HepG2 (cell line): ENCODE data around the gene CST11. TPM values are rescaled to one million over a fixed set of nuclear protein-coding genes. Genes with fewer than 3 reads are reported as not detected.

Source experiments
- AHR ChIP-seq: IDR thresholded peaks from 2 replicates; pipeline ENCODE4 v1.6.1; 2018; ENCODE audit warnings: missing genetic modification reagents, missing compliant biosample characterization
- BORCS8-MEF2B ChIP-seq: sonication (generic); formaldehyde crosslinking; IDR thresholded peaks from 2 replicates; pipeline ENCODE4 v1.8.0; 2022; ENCODE audit warnings: mild to moderate bottlenecking, missing genetic modification reagents
- GABPB1 ChIP-seq: IDR thresholded peaks from 2 replicates; pipeline ENCODE4 v1.6.1; 2016; ENCODE audit warnings: mild to moderate bottlenecking, missing genetic modification reagents, moderate library complexity, missing compliant biosample characterization
- KDM3A ChIP-seq: IDR thresholded peaks from 2 replicates; pipeline ENCODE4 v1.6.1; 2018; ENCODE audit warnings: low read depth, missing compliant biosample characterization
- MIXL1 ChIP-seq: IDR thresholded peaks from 2 replicates; pipeline ENCODE4 v1.6.1; 2016
- SMAD1 ChIP-seq: sonication (generic); formaldehyde crosslinking; IDR thresholded peaks from 2 replicates; pipeline ENCODE4 v1.4.0; 2020; ENCODE audit warnings: missing genetic modification reagents, low read depth, mild to moderate bottlenecking, borderline replicate concordance
- SMC3 ChIP-seq: IDR thresholded peaks from 2 replicates; pipeline ENCODE4 v1.6.1; 2011; ENCODE audit warnings: low read length, improper control_type of control experiment
- ZFX ChIP-seq: sonication (generic); formaldehyde crosslinking; IDR thresholded peaks from 2 replicates; pipeline ENCODE4 v1.4.0; 2020; ENCODE audit warnings: mild to moderate bottlenecking, low read depth, missing genetic modification reagents, moderate library complexity
- ZNF331 ChIP-seq: sonication (generic); formaldehyde crosslinking; IDR thresholded peaks from 2 replicates; pipeline ENCODE4 v1.4.0; 2020; ENCODE audit warnings: missing genetic modification reagents
- ZNF33A ChIP-seq: sonication (generic); formaldehyde crosslinking; IDR thresholded peaks from 2 replicates; pipeline ENCODE4 v1.5.1; 2020; ENCODE audit warnings: missing genetic modification reagents, mild to moderate bottlenecking, moderate library complexity, borderline replicate concordance
- ZNF562 ChIP-seq: sonication (generic); formaldehyde crosslinking; IDR thresholded peaks from 2 replicates; pipeline ENCODE4 v1.8.0; 2022; ENCODE audit warnings: missing genetic modification reagents, borderline replicate concordance
- ZNF703 ChIP-seq: sonication (generic); formaldehyde crosslinking; IDR thresholded peaks from 2 replicates; pipeline ENCODE4 v1.5.1; 2020; ENCODE audit warnings: missing genetic modification reagents, mild to moderate bottlenecking, moderate library complexity, borderline replicate concordance
- polyA plus RNA-seq, 8 experiments: library from polyadenylated mRNA; depleted of rRNA in 3 of 8; stranded (reverse) in 7 of 8; unstranded in 1 of 8; fragments of >200 nt; fragmentation: Illumina TruSeq in 4 of 8; extraction: Trizol in 4 of 8; gene quantifications; 2 replicates each; pipeline versions ENCODE4 v1.2.1 to v1.2.3, GENCODE V29; 2011 to 2016; ENCODE audit warnings: low read depth in 4 of 8, missing spikeins in 1 of 8, mixed read lengths in 1 of 8; ENCODE audit not compliant: insufficient read depth in 1 of 8
- total RNA-seq, 5 experiments: library from RNA; depleted of rRNA; stranded (reverse); fragments of >200 nt; fragmentation: Illumina TruSeq; extraction: Trizol; gene quantifications; 2 replicates each; pipeline ENCODE4 v1.2.3, GENCODE V29; 2016; ENCODE audit warnings: low read depth in 1 of 5
- TF ChIP-seq, protein P1 (sequence below): sonication (generic); formaldehyde crosslinking; IDR thresholded peaks from 2 replicates; pipeline ENCODE4; 2020; ENCODE audit warnings: missing genetic modification reagents, mild to moderate bottlenecking, borderline replicate concordance
- TF ChIP-seq, protein P2 (sequence below): sonication (generic); formaldehyde crosslinking; IDR thresholded peaks from 2 replicates; pipeline ENCODE4 v1.9.0; 2021; ENCODE audit warnings: missing genetic modification reagents, borderline replicate concordance
- TF ChIP-seq, protein P3 (sequence below): sonication (generic); formaldehyde crosslinking; IDR thresholded peaks from 2 replicates; pipeline ENCODE4 v1.4.0; 2020; ENCODE audit warnings: missing genetic modification reagents
- TF ChIP-seq, protein P4 (sequence below): sonication (generic); formaldehyde crosslinking; IDR thresholded peaks from 2 replicates; pipeline ENCODE4 v1.9.0; 2022; ENCODE audit warnings: low read depth, missing genetic modification reagents
- TF ChIP-seq, protein P5 (sequence below): sonication (generic); formaldehyde crosslinking; IDR thresholded peaks from 2 replicates; pipeline ENCODE4 v1.5.0; 2020; ENCODE audit warnings: mild to moderate bottlenecking, missing genetic modification reagents, moderate library complexity

The CST11 gene
- total and polyA plus RNA-seq, 2 of the 13 experiments (the other 11 are each of a cell fraction or from before 2014, with no cell fraction given): not detected

DNA sequence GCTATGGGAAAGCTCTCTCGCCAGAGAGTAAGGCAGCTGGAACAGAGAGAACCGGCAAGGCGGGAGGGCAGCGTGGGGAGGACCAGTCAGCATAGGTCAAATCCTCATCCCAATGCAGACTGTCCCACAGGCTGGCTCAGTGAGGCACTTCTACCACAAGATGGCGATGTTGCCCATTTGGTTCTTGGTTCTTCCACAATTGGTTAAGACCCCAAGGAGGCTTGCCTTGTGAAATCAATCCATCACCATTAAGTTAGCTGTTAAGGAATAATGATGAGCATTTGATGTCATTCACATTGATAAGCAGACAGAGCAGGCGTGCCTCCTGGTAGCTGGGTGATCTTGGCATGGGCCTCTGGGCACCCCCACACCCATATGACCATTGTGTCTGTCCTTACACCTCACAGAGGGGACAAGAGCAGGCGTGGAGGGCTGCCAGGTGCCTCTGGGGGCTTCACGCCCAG lies 10.8 kb downstream of the CST11 start (continued):
- TF ChIP-seq, protein P1, sequence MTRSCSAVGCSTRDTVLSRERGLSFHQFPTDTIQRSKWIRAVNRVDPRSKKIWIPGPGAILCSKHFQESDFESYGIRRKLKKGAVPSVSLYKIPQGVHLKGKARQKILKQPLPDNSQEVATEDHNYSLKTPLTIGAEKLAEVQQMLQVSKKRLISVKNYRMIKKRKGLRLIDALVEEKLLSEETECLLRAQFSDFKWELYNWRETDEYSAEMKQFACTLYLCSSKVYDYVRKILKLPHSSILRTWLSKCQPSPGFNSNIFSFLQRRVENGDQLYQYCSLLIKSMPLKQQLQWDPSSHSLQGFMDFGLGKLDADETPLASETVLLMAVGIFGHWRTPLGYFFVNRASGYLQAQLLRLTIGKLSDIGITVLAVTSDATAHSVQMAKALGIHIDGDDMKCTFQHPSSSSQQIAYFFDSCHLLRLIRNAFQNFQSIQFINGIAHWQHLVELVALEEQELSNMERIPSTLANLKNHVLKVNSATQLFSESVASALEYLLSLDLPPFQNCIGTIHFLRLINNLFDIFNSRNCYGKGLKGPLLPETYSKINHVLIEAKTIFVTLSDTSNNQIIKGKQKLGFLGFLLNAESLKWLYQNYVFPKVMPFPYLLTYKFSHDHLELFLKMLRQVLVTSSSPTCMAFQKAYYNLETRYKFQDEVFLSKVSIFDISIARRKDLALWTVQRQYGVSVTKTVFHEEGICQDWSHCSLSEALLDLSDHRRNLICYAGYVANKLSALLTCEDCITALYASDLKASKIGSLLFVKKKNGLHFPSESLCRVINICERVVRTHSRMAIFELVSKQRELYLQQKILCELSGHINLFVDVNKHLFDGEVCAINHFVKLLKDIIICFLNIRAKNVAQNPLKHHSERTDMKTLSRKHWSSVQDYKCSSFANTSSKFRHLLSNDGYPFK (CRISPR knock-in tag): 0 out of 2 replicates have a peak, but pooled peaks have one; percentile 10
- TF ChIP-seq, protein P2, sequence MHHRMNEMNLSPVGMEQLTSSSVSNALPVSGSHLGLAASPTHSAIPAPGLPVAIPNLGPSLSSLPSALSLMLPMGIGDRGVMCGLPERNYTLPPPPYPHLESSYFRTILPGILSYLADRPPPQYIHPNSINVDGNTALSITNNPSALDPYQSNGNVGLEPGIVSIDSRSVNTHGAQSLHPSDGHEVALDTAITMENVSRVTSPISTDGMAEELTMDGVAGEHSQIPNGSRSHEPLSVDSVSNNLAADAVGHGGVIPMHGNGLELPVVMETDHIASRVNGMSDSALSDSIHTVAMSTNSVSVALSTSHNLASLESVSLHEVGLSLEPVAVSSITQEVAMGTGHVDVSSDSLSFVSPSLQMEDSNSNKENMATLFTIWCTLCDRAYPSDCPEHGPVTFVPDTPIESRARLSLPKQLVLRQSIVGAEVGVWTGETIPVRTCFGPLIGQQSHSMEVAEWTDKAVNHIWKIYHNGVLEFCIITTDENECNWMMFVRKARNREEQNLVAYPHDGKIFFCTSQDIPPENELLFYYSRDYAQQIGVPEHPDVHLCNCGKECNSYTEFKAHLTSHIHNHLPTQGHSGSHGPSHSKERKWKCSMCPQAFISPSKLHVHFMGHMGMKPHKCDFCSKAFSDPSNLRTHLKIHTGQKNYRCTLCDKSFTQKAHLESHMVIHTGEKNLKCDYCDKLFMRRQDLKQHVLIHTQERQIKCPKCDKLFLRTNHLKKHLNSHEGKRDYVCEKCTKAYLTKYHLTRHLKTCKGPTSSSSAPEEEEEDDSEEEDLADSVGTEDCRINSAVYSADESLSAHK (CRISPR knock-in tag): no peak
- peak; percentile 66 for TF ChIP-seq BORCS8-MEF2B (CRISPR knock-in tag)
- TF ChIP-seq, protein P3, sequence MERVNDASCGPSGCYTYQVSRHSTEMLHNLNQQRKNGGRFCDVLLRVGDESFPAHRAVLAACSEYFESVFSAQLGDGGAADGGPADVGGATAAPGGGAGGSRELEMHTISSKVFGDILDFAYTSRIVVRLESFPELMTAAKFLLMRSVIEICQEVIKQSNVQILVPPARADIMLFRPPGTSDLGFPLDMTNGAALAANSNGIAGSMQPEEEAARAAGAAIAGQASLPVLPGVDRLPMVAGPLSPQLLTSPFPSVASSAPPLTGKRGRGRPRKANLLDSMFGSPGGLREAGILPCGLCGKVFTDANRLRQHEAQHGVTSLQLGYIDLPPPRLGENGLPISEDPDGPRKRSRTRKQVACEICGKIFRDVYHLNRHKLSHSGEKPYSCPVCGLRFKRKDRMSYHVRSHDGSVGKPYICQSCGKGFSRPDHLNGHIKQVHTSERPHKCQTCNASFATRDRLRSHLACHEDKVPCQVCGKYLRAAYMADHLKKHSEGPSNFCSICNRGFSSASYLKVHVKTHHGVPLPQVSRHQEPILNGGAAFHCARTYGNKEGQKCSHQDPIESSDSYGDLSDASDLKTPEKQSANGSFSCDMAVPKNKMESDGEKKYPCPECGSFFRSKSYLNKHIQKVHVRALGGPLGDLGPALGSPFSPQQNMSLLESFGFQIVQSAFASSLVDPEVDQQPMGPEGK (CRISPR knock-in tag): peak; percentile 63
- TF ChIP-seq SMC3: peak; percentile 96
- TF ChIP-seq KDM3A: 0 out of 2 replicates have a peak, but pooled peaks have one; percentile 46
- TF ChIP-seq, protein P4, sequence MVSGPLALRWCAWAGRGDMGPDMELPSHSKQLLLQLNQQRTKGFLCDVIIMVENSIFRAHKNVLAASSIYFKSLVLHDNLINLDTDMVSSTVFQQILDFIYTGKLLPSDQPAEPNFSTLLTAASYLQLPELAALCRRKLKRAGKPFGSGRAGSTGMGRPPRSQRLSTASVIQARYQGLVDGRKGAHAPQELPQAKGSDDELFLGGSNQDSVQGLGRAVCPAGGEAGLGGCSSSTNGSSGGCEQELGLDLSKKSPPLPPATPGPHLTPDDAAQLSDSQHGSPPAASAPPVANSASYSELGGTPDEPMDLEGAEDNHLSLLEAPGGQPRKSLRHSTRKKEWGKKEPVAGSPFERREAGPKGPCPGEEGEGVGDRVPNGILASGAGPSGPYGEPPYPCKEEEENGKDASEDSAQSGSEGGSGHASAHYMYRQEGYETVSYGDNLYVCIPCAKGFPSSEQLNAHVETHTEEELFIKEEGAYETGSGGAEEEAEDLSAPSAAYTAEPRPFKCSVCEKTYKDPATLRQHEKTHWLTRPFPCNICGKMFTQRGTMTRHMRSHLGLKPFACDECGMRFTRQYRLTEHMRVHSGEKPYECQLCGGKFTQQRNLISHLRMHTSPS (CRISPR knock-in tag): peak; percentile 19; the same call in 1 of the 2 replicates
- TF ChIP-seq ZFX (CRISPR knock-in tag): peak; percentile 40; the same call in 1 of the 2 replicates
- TF ChIP-seq GABPB1: peak; percentile 45; the same call in 1 of the 2 replicates
- TF ChIP-seq ZNF703 (CRISPR knock-in tag): no peak
- peak; percentile 31; the same call in 1 of the 2 replicates for TF ChIP-seq AHR (CRISPR knock-in tag)
- TF ChIP-seq, protein P5, sequence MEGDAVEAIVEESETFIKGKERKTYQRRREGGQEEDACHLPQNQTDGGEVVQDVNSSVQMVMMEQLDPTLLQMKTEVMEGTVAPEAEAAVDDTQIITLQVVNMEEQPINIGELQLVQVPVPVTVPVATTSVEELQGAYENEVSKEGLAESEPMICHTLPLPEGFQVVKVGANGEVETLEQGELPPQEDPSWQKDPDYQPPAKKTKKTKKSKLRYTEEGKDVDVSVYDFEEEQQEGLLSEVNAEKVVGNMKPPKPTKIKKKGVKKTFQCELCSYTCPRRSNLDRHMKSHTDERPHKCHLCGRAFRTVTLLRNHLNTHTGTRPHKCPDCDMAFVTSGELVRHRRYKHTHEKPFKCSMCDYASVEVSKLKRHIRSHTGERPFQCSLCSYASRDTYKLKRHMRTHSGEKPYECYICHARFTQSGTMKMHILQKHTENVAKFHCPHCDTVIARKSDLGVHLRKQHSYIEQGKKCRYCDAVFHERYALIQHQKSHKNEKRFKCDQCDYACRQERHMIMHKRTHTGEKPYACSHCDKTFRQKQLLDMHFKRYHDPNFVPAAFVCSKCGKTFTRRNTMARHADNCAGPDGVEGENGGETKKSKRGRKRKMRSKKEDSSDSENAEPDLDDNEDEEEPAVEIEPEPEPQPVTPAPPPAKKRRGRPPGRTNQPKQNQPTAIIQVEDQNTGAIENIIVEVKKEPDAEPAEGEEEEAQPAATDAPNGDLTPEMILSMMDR (CRISPR knock-in tag): peak; percentile 99
- TF ChIP-seq ZNF331: peak; percentile 83
- TF ChIP-seq SMAD1: 0 out of 2 replicates have a peak, but pooled peaks have one; percentile 36
- peak; percentile 43; the same call in 1 of the 2 replicates for TF ChIP-seq MIXL1
- no peak for TF ChIP-seq ZNF562 (CRISPR knock-in tag)
- no peak for TF ChIP-seq ZNF33A (CRISPR knock-in tag)
